ENCODE measurements around the gene FMN2.

- TF ChIP-seq CTCF (IDR thresholded peaks at IDR 0.05) (no peak), ZFX (IDR thresholded peaks at IDR 0.05; ENCODE audit: borderline replicate concordance) (no peak)
Observed at GRCh38 chr1:240164742-240165141, 73.1 kb downstream of the FMN2 start.
